Neural cell (in vitro differentiated cells): ENCODE results near the gene GRB14. TPM values are rescaled to one million over a fixed set of nuclear protein-coding genes. Genes with fewer than 3 reads are reported as not detected.

Source experiments
- H2AFZ ChIP-seq: fragments of 200-600, 300-800 bp; sonication (generic), shearing (Covaris generic); 2 replicates; pipeline ENCODE4 v1.6.0; 2014; ENCODE audit warnings: low read depth, mild to moderate bottlenecking, antibody characterized with exemption, low read length, moderate library complexity
- H3F3A ChIP-seq: fragments of 200-600 bp; shearing (Covaris generic); 2 replicates; pipeline ENCODE4 v1.6.1; 2016; ENCODE audit warnings: mild to moderate bottlenecking, moderate library complexity, mixed read lengths, antibody characterized with exemption, low read length; ENCODE audit not compliant: insufficient read depth, poor library complexity, severe bottlenecking
- H3K27ac ChIP-seq: fragments of 200-600, 300-800 bp; sonication (generic), shearing (Covaris generic); 2 replicates; pipeline ENCODE4 v1.5.1; 2014; ENCODE audit warnings: mild to moderate bottlenecking, low read length, moderate library complexity
- H3K27me3 ChIP-seq: fragments of 300-800, 200-600 bp; sonication (generic), shearing (Covaris generic); 2 replicates; pipeline ENCODE4 v1.6.0; 2014; ENCODE audit warnings: mild to moderate bottlenecking, low read depth, low read length, moderate library complexity; ENCODE audit not compliant: insufficient read depth
- H3K36me3 ChIP-seq: fragments of 300-800, 200-600 bp; sonication (generic), shearing (Covaris generic); 2 replicates; pipeline ENCODE4 v1.5.1; 2014; ENCODE audit warnings: mild to moderate bottlenecking, antibody characterized with exemption, low read length, moderate library complexity; ENCODE audit not compliant: insufficient read depth
- H3K4me2 ChIP-seq: fragments of 300-800, 200-600 bp; sonication (generic), shearing (Covaris generic); 2 replicates; pipeline ENCODE4 v1.6.0; 2014; ENCODE audit warnings: mild to moderate bottlenecking, low read length
- H3K4me3 ChIP-seq: fragments of 300-800, 200-600 bp; sonication (generic), shearing (Covaris generic); 2 replicates; pipeline ENCODE4 v1.5.1; 2014; ENCODE audit warnings: mild to moderate bottlenecking, low read length, moderate library complexity
- H3K79me2 ChIP-seq: fragments of 200-600 bp; shearing (Covaris generic); replicated peaks from 2 replicates; pipeline ENCODE4 v1.6.0; 2014; ENCODE audit warnings: mild to moderate bottlenecking, low read length, moderate library complexity; ENCODE audit not compliant: insufficient read depth
- H3K9ac ChIP-seq: fragments of 300-800, 200-600 bp; sonication (generic), shearing (Covaris generic); 2 replicates; pipeline ENCODE4 v1.6.1; 2016; ENCODE audit warnings: mild to moderate bottlenecking, low read length, mixed read lengths
- H3K9me2 ChIP-seq: fragments of 200-600 bp; shearing (Covaris generic); 2 replicates; pipeline ENCODE4 v1.6.1; 2016; ENCODE audit warnings: mild to moderate bottlenecking, low read length, mixed read lengths; ENCODE audit not compliant: insufficient read depth
- H3K9me3 ChIP-seq: fragments of 200-600, 300-800 bp; sonication (generic), shearing (Covaris generic); 2 replicates; pipeline ENCODE4 v1.6.1; 2016; ENCODE audit warnings: mild to moderate bottlenecking, mixed run types, low read length, moderate library complexity, mixed read lengths
- H4K20me1 ChIP-seq: fragments of 200-600 bp; shearing (Covaris generic); 2 replicates; pipeline ENCODE4 v1.6.1; 2016; ENCODE audit warnings: mild to moderate bottlenecking, mixed run types; ENCODE audit not compliant: insufficient read depth
- CTCF ChIP-seq: fragments of 450-650 bp; IDR thresholded peaks from 2 replicates; pipeline ENCODE4 v1.5.1; 2014; ENCODE audit warnings: antibody characterized with exemption, mild to moderate bottlenecking, moderate library complexity; ENCODE audit not compliant: poor library complexity, severe bottlenecking
- EP300 ChIP-seq: fragments of 450-650 bp; conservative IDR thresholded peaks from 2 replicates; pipeline ENCODE4 v1.6.1; 2014; ENCODE audit warnings: antibody characterized with exemption, mild to moderate bottlenecking, moderate library complexity; ENCODE audit not compliant: poor library complexity, severe bottlenecking
- EZH2 ChIP-seq: fragments of 200-600, 300-800 bp; shearing (Covaris generic), sonication (generic); IDR thresholded peaks from 2 replicates; pipeline ENCODE4 v1.6.1; 2014; ENCODE audit warnings: antibody characterized with exemption, low read length, borderline replicate concordance, mild to moderate bottlenecking; ENCODE audit not compliant: insufficient read depth, poor library complexity, severe bottlenecking
- MXI1 ChIP-seq: fragments of 450-650 bp; conservative IDR thresholded peaks from 2 replicates; pipeline ENCODE4 v1.6.1; 2014; ENCODE audit warnings: antibody characterized with exemption, mild to moderate bottlenecking; ENCODE audit not compliant: poor library complexity, severe bottlenecking
- POLR2AphosphoS5 ChIP-seq: IDR thresholded peaks from 2 replicates; pipeline ENCODE4 v1.6.1; 2012
- RAD21 ChIP-seq: fragments of 450-650 bp; conservative IDR thresholded peaks from 2 replicates; pipeline ENCODE4 v1.6.1; 2014; ENCODE audit warnings: antibody characterized with exemption, mild to moderate bottlenecking, moderate library complexity
- REST ChIP-seq: IDR thresholded peaks from 2 replicates; pipeline ENCODE4 v1.6.1; 2012; ENCODE audit warnings: borderline replicate concordance
- SMC3 ChIP-seq: fragments of 450-650 bp; conservative IDR thresholded peaks from 2 replicates; pipeline ENCODE4 v1.6.1; 2014; ENCODE audit warnings: antibody characterized with exemption, mild to moderate bottlenecking, moderate library complexity; ENCODE audit not compliant: poor library complexity
- TAF1 ChIP-seq: IDR thresholded peaks from 2 replicates; pipeline ENCODE4 v1.6.1; 2012; ENCODE audit warnings: low read depth
- polyA plus RNA-seq: library from polyadenylated mRNA; depleted of rRNA; stranded (reverse); fragments of >200 nt; gene quantifications from 2 replicates; pipeline ENCODE4 v1.2.3, GENCODE V29; 2014

GRB14 gene
- polyA plus RNA-seq, 1 donor from 2014 or later = 4.5 TPM

- H3K79me2 ChIP-seq = no peaks in the 10 kb centered on the region
- no peaks in the 10 kb centered on the region for H3F3A ChIP-seq
- TF ChIP-seq CTCF (no peak), EP300 (no peak), RAD21 (no peak), REST (no peak), TAF1 (no peak), POLR2AphosphoS5 (no peak), EZH2 (no peak), MXI1 (no peak), SMC3 (no peak)
- H4K20me1 ChIP-seq = no peaks in the 10 kb centered on the region
- H3K27ac ChIP-seq = no peak overlapping the region
- no peak overlapping the region for H3K4me3 ChIP-seq
- no peaks in the 10 kb centered on the region for H3K9me2 ChIP-seq
- H2AFZ ChIP-seq = no peak overlapping the region
- no peak overlapping the region for H3K9ac ChIP-seq
- H3K27me3 ChIP-seq = no peaks in the 10 kb centered on the region
- H3K4me2 ChIP-seq = no peak overlapping the region
- no peaks in the 10 kb centered on the region for H3K9me3 ChIP-seq
- no peaks in the 10 kb centered on the region for H3K36me3 ChIP-seq
These were observed 40.1 kb upstream of the GRB14 start for GRCh38 chr2:164661349-164661748.

- Histone ChIP-seq H3K9ac (no peak overlapping the region), H3K36me3 (no peaks in the 10 kb centered on the region), H3K27me3 (no peaks in the 10 kb centered on the region), H3K27ac (no peak overlapping the region), H4K20me1 (no peaks in the 10 kb centered on the region), H3K4me3 (no peak overlapping the region), H2AFZ (no peak overlapping the region), H3F3A (no peaks in the 10 kb centered on the region), H3K79me2 (no peaks in the 10 kb centered on the region), H3K9me3 (no peaks in the 10 kb centered on the region), H3K9me2 (no peaks in the 10 kb centered on the region), H3K4me2 (no peak overlapping the region)
- no peak for TF ChIP-seq EP300
- no peak for TF ChIP-seq SMC3
- no peak for TF ChIP-seq CTCF
- TF ChIP-seq TAF1 = no peak
- no peak for TF ChIP-seq REST
- TF ChIP-seq POLR2AphosphoS5 = no peak
- TF ChIP-seq RAD21 = no peak
- TF ChIP-seq EZH2 = no peak
- no peak for TF ChIP-seq MXI1
These were observed 35.8 kb upstream of the GRB14 start for GRCh38 chr2:164657129-164657528.
